ENCODE data around the gene CNGB1.

GRCh38 chr16:57887711-57888110 is 83.2 kb downstream of the CNGB1 start:
- TF ChIP-seq FOSL1 (IDR thresholded peaks at IDR 0.05; ENCODE audit: low read depth) (no peak), CTCF (IDR thresholded peaks at IDR 0.05 in 2 of 3, conservative IDR thresholded peaks at IDR 0.05 in 1 of 3; ENCODE audit: borderline replicate concordance in 1 of 3, insufficient read depth in 1 of 3, low read depth in 2 of 3, low read length in 2 of 3) (no peak), REST (IDR thresholded peaks at IDR 0.05; ENCODE audit: low read depth) (no peak), CEBPB (IDR thresholded peaks at IDR 0.05; ENCODE audit: low read depth) (no peak), POLR2A (IDR thresholded peaks at IDR 0.05; ENCODE audit: borderline replicate concordance, extremely low read depth, insufficient read depth, insufficient read length) (no peak), POLR2AphosphoS5 (IDR thresholded peaks at IDR 0.05; ENCODE audit: low read depth, low read length) (no peak), SP1 (IDR thresholded peaks at IDR 0.05; ENCODE audit: low read depth) (no peak), EGR1 (IDR thresholded peaks at IDR 0.05; ENCODE audit: low read depth) (no peak), SIN3A (IDR thresholded peaks at IDR 0.05; ENCODE audit: low read depth) (no peak), YY1 (IDR thresholded peaks at IDR 0.05; ENCODE audit: extremely low read depth, insufficient replicate concordance, low read depth, low read length) (no peak)

All from HCT116 (cell line).